ENCODE results near the gene PRELID3B. TPM values are rescaled to one million over a fixed set of nuclear protein-coding genes. Genes with fewer than 3 reads are reported as not detected.

Gene PRELID3B
- total and polyA plus RNA-seq, 2 of the 8 experiments (the other 6 are each of a cell fraction or from before 2014, with no cell fraction given), result 8.1 to 50.5 TPM

GRCh38 chr20:58992911-58993310 lies 49.7 kb downstream of the PRELID3B start:
- Histone ChIP-seq H3K4ac (replicated peaks; ENCODE audit: insufficient read length, low read depth, low read length) (no peak overlapping the region), H3K9ac (replicated peaks in 1 of 4; ENCODE audit: extremely low read depth in 1 of 4, low read depth in 3 of 4, low read length in 3 of 4) (no peak overlapping the region), H3K4me2 (ENCODE audit: insufficient read depth in 1 of 2, low read depth in 2 of 2, low read length in 2 of 2) (no peak overlapping the region), H3K27ac (ENCODE audit: low read depth, low read length) (no peak overlapping the region), H3K18ac (ENCODE audit: extremely low read depth, low read length) (no peak overlapping the region), H3K9me3 (ENCODE audit: insufficient read depth in 2 of 2, low read depth in 1 of 2, low read length in 1 of 2) (no peaks in the 10 kb centered on the region), H2BK5ac (ENCODE audit: low read depth, low read length) (no peak overlapping the region), H3K79me1 (ENCODE audit: low read depth, low read length) (no peaks in the 10 kb centered on the region), H3K23ac (ENCODE audit: insufficient read length) (no peak overlapping the region), H4K91ac (replicated peaks; ENCODE audit: insufficient read length, low read length) (no peak overlapping the region), H3K23me2 (ENCODE audit: low read depth, low read length) (no peaks in the 10 kb centered on the region), H3K4me1 (replicated peaks in 1 of 4; ENCODE audit: control insufficient read depth in 3 of 4, insufficient read depth in 4 of 4, low read length in 3 of 4) (no peaks in the 10 kb centered on the region), H4K8ac (ENCODE audit: extremely low read depth, insufficient read depth, low read length) (no peak overlapping the region), H4K5ac (ENCODE audit: insufficient read length, low read depth, low read length) (no peak overlapping the region), H3K36me3 (ENCODE audit: control insufficient read depth in 2 of 4, insufficient read depth in 4 of 4, low read length in 3 of 4) (peaks cover 31 to 80% (median 65%) of the 10 kb centered on the region in 4 experiments), H2AK5ac (ENCODE audit: low read depth, low read length) (no peak overlapping the region), H3K14ac (ENCODE audit: insufficient read length) (no peak overlapping the region), H4K20me1 (replicated peaks in 1 of 2; ENCODE audit: control insufficient read depth in 1 of 2, insufficient read depth in 2 of 2, low read length in 2 of 2) (peaks cover 0 to 9% of the 10 kb centered on the region in 2 experiments), H3K27me3 (replicated peaks in 1 of 4; ENCODE audit: control insufficient read depth in 3 of 4, extremely low read depth in 1 of 4, insufficient read depth in 3 of 4, low read length in 3 of 4) (no peaks in the 10 kb centered on the region), H2AFZ (ENCODE audit: low read length) (no peak overlapping the region), H2BK20ac (ENCODE audit: low read length) (no peak overlapping the region), H3K79me2 (ENCODE audit: control insufficient read depth in 1 of 2, insufficient read depth in 2 of 2, low read length in 2 of 2) (no peaks in the 10 kb centered on the region), H3K4me3 (ENCODE audit: extremely low read depth in 1 of 4, insufficient read depth in 2 of 4, low read depth in 3 of 4, low read length in 4 of 4) (no peak overlapping the region), H2BK15ac (ENCODE audit: low read length) (no peak overlapping the region), H2BK12ac (ENCODE audit: low read depth, low read length) (no peak overlapping the region), H3K56ac (replicated peaks; ENCODE audit: insufficient read length, low read depth, low read length) (no peak overlapping the region), H2BK120ac (replicated peaks; ENCODE audit: low read depth, low read length) (no peak overlapping the region)
- ChIA-PET POLR2A (ENCODE audit: partially characterized antibody) (interaction anchor here (0.7 to 1.8 kb wide), 7 partner anchors 9 to 89 kb away, joined by 3 to 6 read pairs (median 3); partner anchors contain the start of gene ATP5F1E), CTCF (ENCODE audit: partially characterized antibody) (interaction anchor here (0.8 to 1.5 kb wide), 6 partner anchors 39 to 463 kb away, joined by 3 to 4 read pairs (median 3); partner anchors contain the start of gene ATP5F1E)
- FAIRE-seq, result no peak
- DNase-seq (ENCODE audit: low read depth in 1 of 2, low spot score in 2 of 2), result no peak
- 88% methylated on average over 3 of the region's 3 CpGs; no CpG with 5 or more reads in 1 of the 2 experiments for WGBS, 2 experiments (ENCODE audit: extremely low coverage in 1 of 2, insufficient coverage in 1 of 2, insufficient read length in 1 of 2, insufficient replicate concordance in 2 of 2, low coverage in 1 of 2, low lambda C conversion rate in 2 of 2, missing lambda C conversion rate in 1 of 2)
- TF ChIP-seq HDAC6 (IDR thresholded peaks at IDR 0.05; ENCODE audit: low read depth, low read length) (no peak), POLR2A (IDR thresholded peaks at IDR 0.05; ENCODE audit: control extremely low read depth in 1 of 2, low read depth in 2 of 2, low read length in 2 of 2) (no peak), TEAD4 (IDR thresholded peaks at IDR 0.05; ENCODE audit: low read depth, low read length) (no peak), EP300 (IDR thresholded peaks at IDR 0.05; ENCODE audit: borderline replicate concordance in 1 of 2, low read depth in 2 of 2, low read length in 2 of 2) (no peak), JUN (IDR thresholded peaks at IDR 0.05; ENCODE audit: low read depth, low read length) (no peak), BCL11A (IDR thresholded peaks at IDR 0.05; ENCODE audit: low read depth in 2 of 2, low read length in 2 of 2) (no peak), GABPA (IDR thresholded peaks at IDR 0.05; ENCODE audit: borderline replicate concordance, insufficient read depth, low read length) (no peak), KDM1A (IDR thresholded peaks at IDR 0.05; ENCODE audit: borderline replicate concordance, low read length) (no peak), CBX8 (IDR thresholded peaks at IDR 0.05; ENCODE audit: borderline replicate concordance, low read depth, low read length) (no peak), PHF8 (conservative IDR thresholded peaks at IDR 0.05; ENCODE audit: low read depth, low read length) (no peak), GTF2F1 (IDR thresholded peaks at IDR 0.05; ENCODE audit: borderline replicate concordance, low read depth, low read length) (no peak), CREB1 (IDR thresholded peaks at IDR 0.05) (no peak), YY1 (IDR thresholded peaks at IDR 0.05; ENCODE audit: low read depth, low read length) (no peak), FOSL1 (IDR thresholded peaks at IDR 0.05; ENCODE audit: insufficient read depth, low read depth, low read length) (no peak), CHD2 (IDR thresholded peaks at IDR 0.05; ENCODE audit: low read length) (no peak)
